DMS114 treated with DMSO at 0.1 percent for 48 hours (cell line): ENCODE data around the gene UBE2U.

Experiments used
- DNase-seq: peaks from one replicate; lab custom pipeline; 2025; ENCODE audit not compliant: unreplicated experiment; lab: John Stamatoyannopoulos, UW

The UBE2U gene

GRCh38 chr1:64203420-64203819 lies at the start of gene UBE2U:
Gene UBE2U (plus strand): TSS chr1:64203623. CDS start chr1:64204051, 428 bp downstream.
- no peak for DNase-seq

- DNase-seq = no peak
Observed at GRCh38 chr1:64155278-64155677, 48.1 kb upstream of the UBE2U start.

- no peak for DNase-seq
Observed at GRCh38 chr1:64161357-64161941, 42.0 kb upstream of the UBE2U start.

GRCh38 chr1:64162151-64162550 lies 41.3 kb upstream of the UBE2U start:
- DNase-seq = no peak

GRCh38 chr1:64162804-64163203 lies 40.6 kb upstream of the UBE2U start:
- no peak for DNase-seq

GRCh38 chr1:64163431-64163830 lies 40.0 kb upstream of the UBE2U start:
- DNase-seq = no peak

GRCh38 chr1:64163970-64164369 lies 39.5 kb upstream of the UBE2U start:
- no peak for DNase-seq

- no peak for DNase-seq
Observed at GRCh38 chr1:64166629-64167028, 36.8 kb upstream of the UBE2U start.

- DNase-seq = no peak
Observed at GRCh38 chr1:64167176-64167575, 36.2 kb upstream of the UBE2U start.

GRCh38 chr1:64171246-64171645 lies 32.2 kb upstream of the UBE2U start:
- no peak for DNase-seq

GRCh38 chr1:64171797-64172281 lies 31.6 kb upstream of the UBE2U start:
- DNase-seq = no peak

- DNase-seq = no peak
Observed at GRCh38 chr1:64172458-64172983, 30.9 kb upstream of the UBE2U start.

GRCh38 chr1:64173336-64173940 lies 30.0 kb upstream of the UBE2U start:
- no peak for DNase-seq

GRCh38 chr1:64175639-64176038 lies 27.8 kb upstream of the UBE2U start:
- DNase-seq = no peak

GRCh38 chr1:64176659-64177058 lies 26.8 kb upstream of the UBE2U start:
- no peak for DNase-seq

GRCh38 chr1:64179588-64179987 lies 23.8 kb upstream of the UBE2U start:
- DNase-seq = no peak

- DNase-seq = no peak
Observed at GRCh38 chr1:64182207-64182606, 21.2 kb upstream of the UBE2U start.

- DNase-seq = no peak
Observed at GRCh38 chr1:64183395-64184002, 19.9 kb upstream of the UBE2U start.

- no peak for DNase-seq
Observed at GRCh38 chr1:64184003-64184440, 19.4 kb upstream of the UBE2U start.

GRCh38 chr1:64186138-64186897 lies 17.1 kb upstream of the UBE2U start:
- DNase-seq = no peak

- no peak for DNase-seq
Observed at GRCh38 chr1:64186898-64187280, 16.5 kb upstream of the UBE2U start.
